Liver (tissue), 9 donors: ENCODE results near the gene GPD1L. TPM values are rescaled to one million over a fixed set of nuclear protein-coding genes. Genes with fewer than 3 reads are reported as not detected.

Experiments
- DNase-seq: peaks from one replicate; pipeline ENCODE4 v3.0.0-alpha.2; 2017; ENCODE audit warnings: low spot score
- H3K27ac ChIP-seq, 2 donors: one replicate each; pipeline ENCODE4 v1.7.0; 2013; ENCODE audit warnings: inconsistent platforms in 2 of 2, low read length in 2 of 2, control low read depth in 1 of 2, low read depth in 1 of 2, mild to moderate bottlenecking in 1 of 2
- H3K27me3 ChIP-seq, 4 donors: one replicate each; pipeline versions ENCODE4 v1.6.1 to v1.7.0; 2013; ENCODE audit warnings: low read length in 3 of 4, inconsistent platforms in 1 of 4, mild to moderate bottlenecking in 1 of 4, moderate library complexity in 1 of 4; ENCODE audit not compliant: control insufficient read depth in 4 of 4, insufficient read depth in 4 of 4
- H3K36me3 ChIP-seq, 4 donors: one replicate each; pipeline versions ENCODE4 v1.6.1 to v1.7.0; 2013; ENCODE audit warnings: low read length in 3 of 4, mild to moderate bottlenecking in 3 of 4, low read depth in 1 of 4, moderate library complexity in 1 of 4; ENCODE audit not compliant: control insufficient read depth in 4 of 4, insufficient read depth in 3 of 4
- H3K4me1 ChIP-seq, 4 donors: one replicate each; pipeline versions ENCODE4 v1.6.1 to v1.7.0; 2013; ENCODE audit warnings: low read length in 3 of 4, mild to moderate bottlenecking in 3 of 4, moderate library complexity in 1 of 4; ENCODE audit not compliant: control insufficient read depth in 4 of 4, insufficient read depth in 4 of 4
- H3K4me3 ChIP-seq, 3 donors: one replicate each; pipeline versions ENCODE4 v1.6.1 to v1.7.0; 2013; ENCODE audit warnings: low read length in 3 of 3, control low read depth in 1 of 3, low read depth in 1 of 3, mild to moderate bottlenecking in 1 of 3
- H3K9ac ChIP-seq, 2 donors: one replicate each; pipeline ENCODE4 v1.7.0; 2013; ENCODE audit warnings: low read length in 2 of 2, mild to moderate bottlenecking in 2 of 2, moderate library complexity in 2 of 2, control low read depth in 1 of 2, low read depth in 1 of 2
- H3K9me3 ChIP-seq, 4 donors: one replicate each; pipeline versions ENCODE4 v1.6.1 to v1.7.0; 2013; ENCODE audit warnings: low read length in 3 of 4; ENCODE audit not compliant: control insufficient read depth in 4 of 4
- ATF3 ChIP-seq: IDR thresholded peaks from 2 replicates; pipeline ENCODE4 v1.6.1; 2016; ENCODE audit warnings: antibody characterized with exemption
- CTCF ChIP-seq: fragments of 150-350 bp; IDR thresholded peaks from 2 replicates; pipeline ENCODE4 v1.5.1; 2017; ENCODE audit warnings: improper control_type of control experiment, low read depth, low read length; ENCODE audit not compliant: missing input control
- EGR1 ChIP-seq, 2 donors: IDR thresholded peaks; 2 replicates each; pipeline ENCODE4 v1.6.1; 2016 to 2018; ENCODE audit warnings: antibody characterized with exemption in 2 of 2, low read depth in 2 of 2
- FOXA1 ChIP-seq: IDR thresholded peaks from 2 replicates; pipeline ENCODE4 v1.6.1; 2016; ENCODE audit warnings: antibody characterized with exemption
- FOXA2 ChIP-seq: IDR thresholded peaks from 2 replicates; pipeline ENCODE4 v1.6.1; 2016; ENCODE audit warnings: antibody characterized with exemption
- GABPA ChIP-seq, 2 donors: IDR thresholded peaks in 1 of 2; conservative IDR thresholded peaks in 1 of 2; 2 replicates each; pipeline ENCODE4 v1.6.1; 2016; ENCODE audit warnings: antibody characterized with exemption in 2 of 2, mild to moderate bottlenecking in 1 of 2, moderate library complexity in 1 of 2
- HNF4A ChIP-seq, 2 donors: conservative IDR thresholded peaks; 2 replicates each; pipeline ENCODE4 v1.6.1; 2016; ENCODE audit warnings: antibody characterized with exemption in 2 of 2, mild to moderate bottlenecking in 2 of 2
- HNF4G ChIP-seq: IDR thresholded peaks from 2 replicates; pipeline ENCODE4 v1.6.1; 2016; ENCODE audit warnings: antibody characterized with exemption
- JUND ChIP-seq, 2 donors: IDR thresholded peaks; 2 replicates each; pipeline ENCODE4 v1.6.1; 2016; ENCODE audit warnings: antibody characterized with exemption in 2 of 2
- MAX ChIP-seq: IDR thresholded peaks from 2 replicates; pipeline ENCODE4 v1.6.1; 2016; ENCODE audit warnings: antibody characterized with exemption
- RAD21 ChIP-seq, 2 donors: IDR thresholded peaks; 2 replicates each; pipeline ENCODE4 v1.6.1; 2016; ENCODE audit warnings: antibody characterized with exemption in 2 of 2, mild to moderate bottlenecking in 2 of 2
- REST ChIP-seq: IDR thresholded peaks from 2 replicates; pipeline ENCODE4 v1.6.1; 2016; ENCODE audit warnings: antibody characterized with exemption, mild to moderate bottlenecking
- SP1 ChIP-seq: IDR thresholded peaks from 2 replicates; pipeline ENCODE4 v1.6.1; 2018; ENCODE audit warnings: antibody characterized with exemption, mild to moderate bottlenecking
- TAF1 ChIP-seq: conservative IDR thresholded peaks from 2 replicates; pipeline ENCODE4 v1.6.1; 2016; ENCODE audit warnings: antibody characterized with exemption, mild to moderate bottlenecking
- YY1 ChIP-seq: IDR thresholded peaks from 2 replicates; pipeline ENCODE4 v1.6.1; 2016; ENCODE audit warnings: antibody characterized with exemption, mild to moderate bottlenecking
- ZBTB33 ChIP-seq: IDR thresholded peaks from 2 replicates; pipeline ENCODE4 v1.6.1; 2016; ENCODE audit warnings: antibody characterized with exemption
- WGBS: extraction: QIAGEN DNeasy Blood & Tissue Kit; methylation state at CpG from one replicate; pipeline ENCODE4 v1.1.7; 2013; 5-methylcytosine and 5-hydroxymethylcytosine counted together
- polyA plus RNA-seq, 2 donors: library from polyadenylated mRNA; stranded (reverse) in 1 of 2; unstranded in 1 of 2; fragments of 200-250 nt in 1 of 2; fragments of >200 nt in 1 of 2; fragmentation: Nextera tagmentation in 1 of 2; extraction: Ambion mirVana in 1 of 2; gene quantifications; one replicate each; pipeline versions ENCODE4 v1.2.1 to v1.2.3, GENCODE V29; 2013 to 2015
- total RNA-seq, 2 donors: library from RNA; depleted of rRNA; stranded (reverse); fragments of >200 nt; gene quantifications; one replicate each; pipeline ENCODE4 v1.2.3, GENCODE V29; 2014
- donor health status: healthy.
- donor health status: healthy.
- donor health status: healthy.
- donor health status: healthy.
- donor health status: healthy.

Gene GPD1L
- total and polyA plus RNA-seq, 4 donors = 1.4 to 5.0 (median 3.1) TPM

- 97% methylated on average over 3 of the region's 3 CpGs for WGBS
Measured at GRCh38 chr3:32198714-32199113, 92.3 kb downstream of the GPD1L start.

DNA sequence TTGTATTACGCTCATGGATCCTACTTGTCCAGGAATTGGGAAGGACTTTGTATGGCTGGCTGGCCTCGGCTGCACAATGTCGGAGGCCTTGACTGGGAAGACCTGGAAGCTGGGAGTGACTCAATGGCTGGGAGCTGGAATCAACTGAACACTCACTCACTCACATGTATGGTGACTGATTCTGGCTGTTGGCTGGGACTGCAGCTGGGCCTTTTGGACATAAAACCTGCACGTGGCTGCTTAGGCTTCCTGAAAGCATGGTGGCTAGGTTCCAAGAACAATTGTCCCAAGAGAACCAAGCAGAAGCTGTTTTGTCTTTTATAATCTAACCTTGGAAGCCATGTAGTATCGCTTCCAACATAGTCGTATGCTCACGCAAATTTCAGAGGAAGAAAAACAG, 94.1 kb downstream of the GPD1L start:
- no peak for DNase-seq
- no peaks in the 10 kb centered on the region for H3K4me1 ChIP-seq
- H3K27ac ChIP-seq = no peak overlapping the region
- WGBS = 92% methylated on average over 7 of the region's 7 CpGs
- H3K36me3 ChIP-seq = no peaks in the 10 kb centered on the region
- no peak overlapping the region for H3K9ac ChIP-seq
- H3K9me3 ChIP-seq = no peaks in the 10 kb centered on the region
- no peaks in the 10 kb centered on the region for H3K27me3 ChIP-seq
- H3K4me3 ChIP-seq = no peak overlapping the region
- TF ChIP-seq MAX = no peak
- no peak for TF ChIP-seq SP1
- TF ChIP-seq FOXA2 = no peak
- no peak for TF ChIP-seq RAD21 (IDR thresholded peaks at IDR 0.05)
- TF ChIP-seq YY1 = no peak
- TF ChIP-seq EGR1 (IDR thresholded peaks at IDR 0.05; ENCODE audit: low read depth in 2 of 2) = no peak
- no peak for TF ChIP-seq HNF4A (conservative IDR thresholded peaks at IDR 0.05)
- TF ChIP-seq FOXA1 = no peak
- TF ChIP-seq JUND (IDR thresholded peaks at IDR 0.05) = no peak
- no peak for TF ChIP-seq GABPA (IDR thresholded peaks at IDR 0.05 in 1 of 2, conservative IDR thresholded peaks at IDR 0.05 in 1 of 2)
- no peak for TF ChIP-seq ATF3
- TF ChIP-seq HNF4G = no peak
- TF ChIP-seq TAF1 = no peak
- TF ChIP-seq ZBTB33 = no peak
- TF ChIP-seq CTCF = no peak

More at GRCh38 chr3:32198714-32199113, 92.3 kb downstream of the GPD1L start:
- no peak overlapping the region for H3K4me3 ChIP-seq
- no peak overlapping the region for H3K27ac ChIP-seq
- no peaks in the 10 kb centered on the region for H3K9me3 ChIP-seq
- H3K36me3 ChIP-seq = no peaks in the 10 kb centered on the region
- no peaks in the 10 kb centered on the region for H3K27me3 ChIP-seq
- TF ChIP-seq REST = no peak
- TF ChIP-seq ATF3 = no peak
- TF ChIP-seq HNF4G = no peak
- no peak for TF ChIP-seq EGR1 (IDR thresholded peaks at IDR 0.05; ENCODE audit: low read depth in 2 of 2)
- no peak for TF ChIP-seq YY1
- no peak for TF ChIP-seq JUND (IDR thresholded peaks at IDR 0.05)
- no peak for TF ChIP-seq HNF4A (conservative IDR thresholded peaks at IDR 0.05)
- no peak for TF ChIP-seq GABPA (IDR thresholded peaks at IDR 0.05 in 1 of 2, conservative IDR thresholded peaks at IDR 0.05 in 1 of 2)
- DNase-seq = no peak
- no peak overlapping the region for H3K9ac ChIP-seq
- no peaks in the 10 kb centered on the region for H3K4me1 ChIP-seq
